ENCODE results near the gene KCNK7.

GRCh38 chr11:65576232-65576866 lies 19.3 kb downstream of the KCNK7 start:
- no peak for TF ChIP-seq CTCF (conservative IDR thresholded peaks at IDR 0.05 in 1 of 2, IDR thresholded peaks at IDR 0.05 in 1 of 2; ENCODE audit: extremely low read depth in 1 of 2, insufficient read depth in 1 of 2, low read depth in 1 of 2, low read length in 2 of 2)
- no peak for TF ChIP-seq EZH2 (IDR thresholded peaks at IDR 0.05; ENCODE audit: borderline replicate concordance, low read length)

Data from mammary epithelial cell (primary cell).